ENCODE data around the gene URB1. TPM values are rescaled to one million over a fixed set of nuclear protein-coding genes. Genes with fewer than 3 reads are reported as not detected.

Gene URB1
- total and polyA plus RNA-seq, 2 of the 8 experiments (the other 6 are each of a cell fraction or from before 2014, with no cell fraction given) = 8.1 to 28.9 TPM

- TF ChIP-seq CTCF (IDR thresholded peaks at IDR 0.05; ENCODE audit: control extremely low read depth in 1 of 3, insufficient read depth in 1 of 3, low read depth in 1 of 3, low read length in 3 of 3) (no peak), TBP (IDR thresholded peaks at IDR 0.05; ENCODE audit: low read depth, low read length) (no peak), CREB1 (IDR thresholded peaks at IDR 0.05) (no peak), HDAC2 (IDR thresholded peaks at IDR 0.05; ENCODE audit: borderline replicate concordance in 1 of 2, low read depth in 2 of 2, low read length in 2 of 2) (no peak), CBX8 (IDR thresholded peaks at IDR 0.05; ENCODE audit: borderline replicate concordance, low read depth, low read length) (no peak), YY1 (IDR thresholded peaks at IDR 0.05; ENCODE audit: low read depth, low read length) (no peak)
Measured at GRCh38 chr21:32386195-32386870, 6.5 kb downstream of the URB1 start (continued).
